Keratinocyte (primary cell): ENCODE data around the gene IQSEC2. TPM values are rescaled to one million over a fixed set of nuclear protein-coding genes. Genes with fewer than 3 reads are reported as not detected.

ENCODE experiments used
- DNase-seq: peaks from one replicate; pipeline ENCODE4 v3.0.0-alpha.2; 2011; ENCODE audit warnings: low read depth, missing footprints, low spot score
- FAIRE-seq: peaks from 2 replicates; lab custom pipeline; 2011; peaks lifted over from hg19 to GRCh38; lab: Jason Lieb, UNC
- H2AFZ ChIP-seq: 2 replicates; pipeline ENCODE4 v1.6.0; 2012; ENCODE audit warnings: low read length, control low read depth, inconsistent platforms; ENCODE audit not compliant: control insufficient read depth
- H3K27ac ChIP-seq: 2 replicates; pipeline ENCODE4 v1.5.1; 2011; ENCODE audit warnings: low read length; ENCODE audit not compliant: control insufficient read depth, insufficient read depth
- H3K27me3 ChIP-seq: 3 replicates; pipeline ENCODE4 v1.6.0; 2011; ENCODE audit warnings: low read length; ENCODE audit not compliant: control insufficient read depth, insufficient read depth; ENCODE audit errors: extremely low read depth
- H3K36me3 ChIP-seq, 2 experiments: 2 replicates in 1 of 2; 3 replicates in 1 of 2; pipeline ENCODE4 v1.5.1; 2011; ENCODE audit warnings: low read length in 2 of 2, mild to moderate bottlenecking in 1 of 2; ENCODE audit not compliant: control insufficient read depth in 2 of 2, insufficient read depth in 2 of 2; ENCODE audit errors: extremely low read depth in 1 of 2
- H3K4me1 ChIP-seq: 3 replicates; pipeline ENCODE4 v1.5.1; 2011; ENCODE audit warnings: low read length; ENCODE audit not compliant: control insufficient read depth, insufficient read depth; ENCODE audit errors: extremely low read depth
- H3K4me2 ChIP-seq: 3 replicates; pipeline ENCODE4 v1.6.0; 2011; ENCODE audit warnings: low read depth, low read length; ENCODE audit not compliant: control insufficient read depth, insufficient read depth; ENCODE audit errors: extremely low read depth
- H3K4me3 ChIP-seq, 3 experiments: fragments of 200-600 bp in 1 of 3; sonication (generic) in 1 of 3; 2 replicates in 2 of 3; 3 replicates in 1 of 3; pipeline ENCODE4 v1.5.1; 2011 to 2016; ENCODE audit warnings: low read length in 3 of 3, mild to moderate bottlenecking in 3 of 3, control low read depth in 2 of 3, inconsistent platforms in 1 of 3, low read depth in 1 of 3, mixed read lengths in 1 of 3, mixed run types in 1 of 3, moderate library complexity in 1 of 3; ENCODE audit not compliant: control insufficient read depth in 2 of 3, insufficient read depth in 2 of 3; ENCODE audit errors: extremely low read depth in 1 of 3
- H3K79me2 ChIP-seq: 2 replicates; pipeline ENCODE4 v1.6.0; 2012; ENCODE audit warnings: low read length; ENCODE audit not compliant: control insufficient read depth, insufficient read depth
- H3K9ac ChIP-seq: 3 replicates; pipeline ENCODE4 v1.6.0; 2011; ENCODE audit warnings: low read length; ENCODE audit not compliant: control insufficient read depth, insufficient read depth; ENCODE audit errors: extremely low read depth
- H3K9me1 ChIP-seq: 3 replicates; pipeline ENCODE4 v1.6.0; 2011; ENCODE audit warnings: low read length; ENCODE audit not compliant: control insufficient read depth, insufficient read depth; ENCODE audit errors: extremely low read depth
- H3K9me3 ChIP-seq: 2 replicates; pipeline ENCODE4 v1.5.1; 2012; ENCODE audit warnings: low read depth, low read length; ENCODE audit not compliant: control insufficient read depth
- H4K20me1 ChIP-seq: 3 replicates; pipeline ENCODE4 v1.6.0; 2011; ENCODE audit warnings: low read length; ENCODE audit not compliant: control insufficient read depth, insufficient read depth; ENCODE audit errors: extremely low read depth
- CTCF ChIP-seq, 3 experiments: IDR thresholded peaks in 1 of 3; conservative IDR thresholded peaks in 1 of 3; optimal IDR thresholded peaks in 1 of 3; 2 replicates in 2 of 3; 3 replicates in 1 of 3; pipeline versions ENCODE3 to v1.5.1; 2011; ENCODE audit warnings: low read length in 3 of 3, mild to moderate bottlenecking in 3 of 3, moderate library complexity in 2 of 3, control low read depth in 1 of 3, inconsistent platforms in 1 of 3; ENCODE audit not compliant: insufficient read depth in 2 of 3; ENCODE audit errors: extremely low read depth in 1 of 3
- EZH2 ChIP-seq: IDR thresholded peaks from one replicate; pipeline ENCODE4 v1.6.1; 2012; ENCODE audit warnings: inconsistent platforms, mild to moderate bottlenecking, low read length, moderate library complexity
- dilution Hi-C: fragments of 300-500 bp; cut with MboI; formaldehyde crosslinking; loops from one replicate; pipeline ENCODE4 v1.7.0; 2020; ENCODE audit warnings: low sequenced_read_pairs; ENCODE audit not compliant: extremely low pct_ligation_motif_present
- polyA plus RNA-seq, 5 experiments: library from polyadenylated mRNA; depleted of rRNA in 3 of 5; stranded (reverse) in 3 of 5; stranded (forward) in 1 of 5; unstranded in 1 of 5; fragments of >200 nt; gene quantifications; 1 replicate in 1 of 5; 2 replicates in 3 of 5; 3 replicates in 1 of 5; pipeline versions ENCODE4 v1.2.1 to v1.2.3, GENCODE V29; 2011 to 2012; ENCODE audit warnings: missing spikeins in 2 of 5, low read depth in 1 of 5, low replicate concordance in 1 of 5

The IQSEC2 gene
- polyA plus RNA-seq, 1 donor (not counting 4 experiments of a cell fraction or from before 2014, with no cell fraction given): 4.7 TPM

GRCh38 chrX:53257670-53258423, 23.5 kb downstream of the IQSEC2 start:
- H3K36me3 ChIP-seq: no peaks in the 10 kb centered on the region
- DNase-seq: no peak
- H3K27me3 ChIP-seq: peaks cover 15% of the 10 kb centered on the region
- TF ChIP-seq CTCF (optimal IDR thresholded peaks at IDR 0.05 in 1 of 3, IDR thresholded peaks at IDR 0.05 in 1 of 3, conservative IDR thresholded peaks at IDR 0.05 in 1 of 3; ENCODE audit: extremely low read depth in 1 of 3, insufficient read depth in 2 of 3, low read length in 3 of 3): no peak
- TF ChIP-seq EZH2: no peak
- H3K4me3 ChIP-seq: no peak overlapping the region
- H4K20me1 ChIP-seq: no peaks in the 10 kb centered on the region
- peaks cover under 1% of the 10 kb centered on the region for H3K4me1 ChIP-seq
- H3K27ac ChIP-seq: no peak overlapping the region
- H3K9me1 ChIP-seq: no peaks in the 10 kb centered on the region
- H3K79me2 ChIP-seq: no peaks in the 10 kb centered on the region
- no peak overlapping the region for H2AFZ ChIP-seq
- H3K4me2 ChIP-seq: no peak overlapping the region
- no peaks in the 10 kb centered on the region for H3K9me3 ChIP-seq
- no peak for FAIRE-seq
- H3K9ac ChIP-seq: no peak overlapping the region
- dilution Hi-C loops: no loop called here

GRCh38 chrX:53257166-53257565, 24.2 kb downstream of the IQSEC2 start:
- H3K4me1 ChIP-seq: no peaks in the 10 kb centered on the region
- H3K27ac ChIP-seq: no peak overlapping the region
- dilution Hi-C loops: no loop called here

More at GRCh38 chrX:53257166-53257565, 24.2 kb downstream of the IQSEC2 start:
- Histone ChIP-seq H3K9ac (no peak overlapping the region), H4K20me1 (no peaks in the 10 kb centered on the region), H3K4me2 (no peak overlapping the region), H2AFZ (no peak overlapping the region), H3K4me3 (no peak overlapping the region), H3K9me1 (no peaks in the 10 kb centered on the region), H3K9me3 (no peaks in the 10 kb centered on the region), H3K79me2 (no peaks in the 10 kb centered on the region), H3K36me3 (no peaks in the 10 kb centered on the region), H3K27me3 (peaks cover 12% of the 10 kb centered on the region)
- FAIRE-seq (no peak), DNase-seq (no peak)
- no peak for TF ChIP-seq CTCF (optimal IDR thresholded peaks at IDR 0.05 in 1 of 3, IDR thresholded peaks at IDR 0.05 in 1 of 3, conservative IDR thresholded peaks at IDR 0.05 in 1 of 3; ENCODE audit: extremely low read depth in 1 of 3, insufficient read depth in 2 of 3, low read length in 3 of 3)
- no peak for TF ChIP-seq EZH2
